ENCODE results near the gene AXIN2.

DNA sequence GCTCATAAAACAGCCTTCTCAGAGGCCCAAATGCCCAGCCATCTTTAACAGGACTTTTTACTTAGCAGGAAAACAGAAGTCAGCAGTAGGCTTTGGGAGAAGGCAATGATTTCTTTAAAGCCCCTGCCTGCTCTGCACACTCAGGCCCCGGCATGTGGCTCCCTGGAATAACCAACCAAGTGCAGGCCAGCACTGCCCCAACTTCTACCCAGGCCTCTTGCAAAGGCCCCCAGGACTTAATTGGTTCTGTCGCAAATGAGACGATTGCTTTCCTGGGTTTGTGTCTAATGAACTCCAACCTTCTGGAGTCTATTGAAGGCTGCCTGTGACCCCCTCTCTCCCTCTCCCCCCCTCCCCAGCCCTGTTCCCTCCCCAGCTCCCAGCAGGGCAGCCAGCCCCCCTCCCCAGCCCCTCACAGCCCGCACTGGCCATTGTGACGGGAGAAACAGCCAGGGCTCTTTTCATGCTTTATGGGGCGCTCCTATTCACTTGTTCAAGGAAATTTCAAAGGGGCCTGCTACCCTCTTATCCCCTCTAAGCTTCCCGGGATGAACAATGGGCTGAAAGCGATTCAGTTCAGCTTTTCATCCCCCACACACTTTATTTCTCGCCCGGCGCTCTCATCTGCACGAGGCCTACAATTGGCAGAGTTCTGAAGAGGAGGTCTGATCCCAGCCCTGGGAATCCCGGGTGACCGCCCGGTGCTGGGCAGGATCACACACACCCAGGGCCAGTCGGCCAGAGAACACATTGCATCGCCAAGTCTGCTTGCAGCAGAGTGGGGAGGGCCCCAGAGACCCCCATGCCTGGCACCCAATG, 15.5 kb downstream of the AXIN2 start:
- TF ChIP-seq ZNF274 (IDR thresholded peaks at IDR 0.05; ENCODE audit: low read depth, low read length) (no peak), YY1 (IDR thresholded peaks at IDR 0.05; ENCODE audit: insufficient read depth, insufficient read length) (no peak)

Data from NT2/D1 (cell line).